Liver (tissue), 9 donors: ENCODE measurements around the gene TM7SF2. TPM values are rescaled to one million over a fixed set of nuclear protein-coding genes. Genes with fewer than 3 reads are reported as not detected.

Experiments
- DNase-seq: peaks from one replicate; pipeline ENCODE4 v3.0.0-alpha.2; 2017; ENCODE audit warnings: low spot score
- H3K27ac ChIP-seq, 2 donors: one replicate each; pipeline ENCODE4 v1.7.0; 2013; ENCODE audit warnings: inconsistent platforms in 2 of 2, low read length in 2 of 2, control low read depth in 1 of 2, low read depth in 1 of 2, mild to moderate bottlenecking in 1 of 2
- H3K27me3 ChIP-seq, 4 donors: one replicate each; pipeline versions ENCODE4 v1.6.1 to v1.7.0; 2013; ENCODE audit warnings: low read length in 3 of 4, inconsistent platforms in 1 of 4, mild to moderate bottlenecking in 1 of 4, moderate library complexity in 1 of 4; ENCODE audit not compliant: control insufficient read depth in 4 of 4, insufficient read depth in 4 of 4
- H3K36me3 ChIP-seq, 4 donors: one replicate each; pipeline versions ENCODE4 v1.6.1 to v1.7.0; 2013; ENCODE audit warnings: low read length in 3 of 4, mild to moderate bottlenecking in 3 of 4, low read depth in 1 of 4, moderate library complexity in 1 of 4; ENCODE audit not compliant: control insufficient read depth in 4 of 4, insufficient read depth in 3 of 4
- H3K4me1 ChIP-seq, 4 donors: one replicate each; pipeline versions ENCODE4 v1.6.1 to v1.7.0; 2013; ENCODE audit warnings: low read length in 3 of 4, mild to moderate bottlenecking in 3 of 4, moderate library complexity in 1 of 4; ENCODE audit not compliant: control insufficient read depth in 4 of 4, insufficient read depth in 4 of 4
- H3K4me3 ChIP-seq, 3 donors: one replicate each; pipeline versions ENCODE4 v1.6.1 to v1.7.0; 2013; ENCODE audit warnings: low read length in 3 of 3, control low read depth in 1 of 3, low read depth in 1 of 3, mild to moderate bottlenecking in 1 of 3
- H3K9ac ChIP-seq, 2 donors: one replicate each; pipeline ENCODE4 v1.7.0; 2013; ENCODE audit warnings: low read length in 2 of 2, mild to moderate bottlenecking in 2 of 2, moderate library complexity in 2 of 2, control low read depth in 1 of 2, low read depth in 1 of 2
- H3K9me3 ChIP-seq, 4 donors: one replicate each; pipeline versions ENCODE4 v1.6.1 to v1.7.0; 2013; ENCODE audit warnings: low read length in 3 of 4; ENCODE audit not compliant: control insufficient read depth in 4 of 4
- ATF3 ChIP-seq: IDR thresholded peaks from 2 replicates; pipeline ENCODE4 v1.6.1; 2016; ENCODE audit warnings: antibody characterized with exemption
- CTCF ChIP-seq: fragments of 150-350 bp; IDR thresholded peaks from 2 replicates; pipeline ENCODE4 v1.5.1; 2017; ENCODE audit warnings: improper control_type of control experiment, low read depth, low read length; ENCODE audit not compliant: missing input control
- EGR1 ChIP-seq, 2 donors: IDR thresholded peaks; 2 replicates each; pipeline ENCODE4 v1.6.1; 2016 to 2018; ENCODE audit warnings: antibody characterized with exemption in 2 of 2, low read depth in 2 of 2
- FOXA1 ChIP-seq: IDR thresholded peaks from 2 replicates; pipeline ENCODE4 v1.6.1; 2016; ENCODE audit warnings: antibody characterized with exemption
- FOXA2 ChIP-seq: IDR thresholded peaks from 2 replicates; pipeline ENCODE4 v1.6.1; 2016; ENCODE audit warnings: antibody characterized with exemption
- GABPA ChIP-seq, 2 donors: IDR thresholded peaks in 1 of 2; conservative IDR thresholded peaks in 1 of 2; 2 replicates each; pipeline ENCODE4 v1.6.1; 2016; ENCODE audit warnings: antibody characterized with exemption in 2 of 2, mild to moderate bottlenecking in 1 of 2, moderate library complexity in 1 of 2
- HNF4A ChIP-seq, 2 donors: conservative IDR thresholded peaks; 2 replicates each; pipeline ENCODE4 v1.6.1; 2016; ENCODE audit warnings: antibody characterized with exemption in 2 of 2, mild to moderate bottlenecking in 2 of 2
- HNF4G ChIP-seq: IDR thresholded peaks from 2 replicates; pipeline ENCODE4 v1.6.1; 2016; ENCODE audit warnings: antibody characterized with exemption
- JUND ChIP-seq, 2 donors: IDR thresholded peaks; 2 replicates each; pipeline ENCODE4 v1.6.1; 2016; ENCODE audit warnings: antibody characterized with exemption in 2 of 2
- MAX ChIP-seq: IDR thresholded peaks from 2 replicates; pipeline ENCODE4 v1.6.1; 2016; ENCODE audit warnings: antibody characterized with exemption
- RAD21 ChIP-seq, 2 donors: IDR thresholded peaks; 2 replicates each; pipeline ENCODE4 v1.6.1; 2016; ENCODE audit warnings: antibody characterized with exemption in 2 of 2, mild to moderate bottlenecking in 2 of 2
- REST ChIP-seq: IDR thresholded peaks from 2 replicates; pipeline ENCODE4 v1.6.1; 2016; ENCODE audit warnings: antibody characterized with exemption, mild to moderate bottlenecking
- SP1 ChIP-seq: IDR thresholded peaks from 2 replicates; pipeline ENCODE4 v1.6.1; 2018; ENCODE audit warnings: antibody characterized with exemption, mild to moderate bottlenecking
- TAF1 ChIP-seq: conservative IDR thresholded peaks from 2 replicates; pipeline ENCODE4 v1.6.1; 2016; ENCODE audit warnings: antibody characterized with exemption, mild to moderate bottlenecking
- ZBTB33 ChIP-seq: IDR thresholded peaks from 2 replicates; pipeline ENCODE4 v1.6.1; 2016; ENCODE audit warnings: antibody characterized with exemption
- WGBS: extraction: QIAGEN DNeasy Blood & Tissue Kit; methylation state at CpG from one replicate; pipeline ENCODE4 v1.1.7; 2013; 5-methylcytosine and 5-hydroxymethylcytosine counted together
- polyA plus RNA-seq, 2 donors: library from polyadenylated mRNA; stranded (reverse) in 1 of 2; unstranded in 1 of 2; fragments of 200-250 nt in 1 of 2; fragments of >200 nt in 1 of 2; fragmentation: Nextera tagmentation in 1 of 2; extraction: Ambion mirVana in 1 of 2; gene quantifications; one replicate each; pipeline versions ENCODE4 v1.2.1 to v1.2.3, GENCODE V29; 2013 to 2015
- total RNA-seq, 2 donors: library from RNA; depleted of rRNA; stranded (reverse); fragments of >200 nt; gene quantifications; one replicate each; pipeline ENCODE4 v1.2.3, GENCODE V29; 2014
- donor health status: healthy.
- donor health status: healthy.
- donor health status: healthy.
- donor health status: healthy.
- donor health status: healthy.

TM7SF2 gene
- total and polyA plus RNA-seq, 4 donors = 39.0 to 337 (median 89.1) TPM

- H3K4me3 ChIP-seq = peak overlapping the region; percentile 75 to 96 (median 80)
- peaks cover 10 to 23% (median 18%) of the 10 kb centered on the region in 4 donors for H3K4me1 ChIP-seq
- H3K27me3 ChIP-seq = no peaks in the 10 kb centered on the region
- 41% methylated on average over 23 of the region's 23 CpGs for WGBS
- H3K36me3 ChIP-seq = peaks cover 5 to 39% (median 13%) of the 10 kb centered on the region in 4 donors
- H3K9ac ChIP-seq = peak overlapping the region; percentile 79 to 91
- TF ChIP-seq TAF1 = no peak
- no peak for TF ChIP-seq MAX
- no peak for TF ChIP-seq REST
- TF ChIP-seq ZBTB33 = no peak
- TF ChIP-seq FOXA1 = no peak
- no peak for TF ChIP-seq SP1
- TF ChIP-seq HNF4A (conservative IDR thresholded peaks at IDR 0.05) = no peak
- no peak for TF ChIP-seq FOXA2
- no peak for TF ChIP-seq JUND (IDR thresholded peaks at IDR 0.05)
- no peak for TF ChIP-seq HNF4G
- no peak for TF ChIP-seq RAD21 (IDR thresholded peaks at IDR 0.05)
- TF ChIP-seq GABPA (IDR thresholded peaks at IDR 0.05 in 1 of 2, conservative IDR thresholded peaks at IDR 0.05 in 1 of 2) = no peak
- no peak for TF ChIP-seq ATF3
- TF ChIP-seq EGR1 (IDR thresholded peaks at IDR 0.05; ENCODE audit: low read depth in 2 of 2) = no peak
- no peak for TF ChIP-seq CTCF
- peak overlapping the region; percentile 80 to 89 for H3K27ac ChIP-seq
- no peaks in the 10 kb centered on the region for H3K9me3 ChIP-seq
- DNase-seq = no peak
Observed at GRCh38 chr11:65084598-65085375, 26.9 kb upstream of the TM7SF2 start.
